C4-2B (cell line): ENCODE data around the gene GPR31.

Experiments used
- ZFX ChIP-seq: fragments of 450-650 bp; IDR thresholded peaks from 2 replicates; pipeline ENCODE4 v1.6.1; 2017
- TF ChIP-seq, protein P1 (sequence below): fragments of 450-650 bp; conservative IDR thresholded peaks from 2 replicates; pipeline ENCODE4 v1.5.1; 2017; ENCODE audit warnings: mild to moderate bottlenecking

DNA sequence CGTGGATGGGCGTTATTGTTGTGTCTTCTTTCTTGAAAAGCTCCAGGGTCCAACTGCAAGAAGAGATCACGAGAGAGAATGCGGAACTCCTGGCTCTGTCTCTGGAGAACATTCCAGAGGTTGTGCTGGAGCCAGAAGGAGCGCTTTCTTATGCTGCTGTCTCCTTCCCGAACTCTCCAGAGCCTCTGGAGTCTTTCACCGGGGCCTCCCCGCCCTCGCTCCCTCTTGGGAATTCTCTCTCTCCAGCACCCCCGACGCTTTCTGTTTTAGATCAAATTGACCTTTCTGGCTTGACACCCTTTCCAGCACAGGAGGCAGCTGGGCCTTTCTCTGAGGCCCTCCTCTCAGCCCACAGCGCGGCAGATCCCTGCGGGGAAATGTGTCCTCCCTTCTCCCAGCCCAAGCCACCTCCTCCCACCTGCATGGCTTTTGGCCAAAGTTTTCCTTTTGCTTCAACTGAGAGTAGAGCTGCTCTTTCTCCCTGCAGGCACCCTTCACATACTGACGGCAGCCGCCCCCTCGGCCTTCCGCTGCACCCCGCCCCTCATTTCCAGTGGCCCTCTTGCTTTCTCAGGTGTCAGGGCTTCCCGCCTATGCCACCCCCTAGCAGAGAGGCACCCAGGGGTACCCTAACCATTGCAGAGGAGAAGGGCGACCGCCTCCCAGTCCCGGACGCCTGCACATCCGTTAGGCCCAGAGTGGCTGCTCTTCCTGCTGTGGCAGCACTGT, 41.5 kb downstream of the GPR31 start:
- TF ChIP-seq, protein P1, sequence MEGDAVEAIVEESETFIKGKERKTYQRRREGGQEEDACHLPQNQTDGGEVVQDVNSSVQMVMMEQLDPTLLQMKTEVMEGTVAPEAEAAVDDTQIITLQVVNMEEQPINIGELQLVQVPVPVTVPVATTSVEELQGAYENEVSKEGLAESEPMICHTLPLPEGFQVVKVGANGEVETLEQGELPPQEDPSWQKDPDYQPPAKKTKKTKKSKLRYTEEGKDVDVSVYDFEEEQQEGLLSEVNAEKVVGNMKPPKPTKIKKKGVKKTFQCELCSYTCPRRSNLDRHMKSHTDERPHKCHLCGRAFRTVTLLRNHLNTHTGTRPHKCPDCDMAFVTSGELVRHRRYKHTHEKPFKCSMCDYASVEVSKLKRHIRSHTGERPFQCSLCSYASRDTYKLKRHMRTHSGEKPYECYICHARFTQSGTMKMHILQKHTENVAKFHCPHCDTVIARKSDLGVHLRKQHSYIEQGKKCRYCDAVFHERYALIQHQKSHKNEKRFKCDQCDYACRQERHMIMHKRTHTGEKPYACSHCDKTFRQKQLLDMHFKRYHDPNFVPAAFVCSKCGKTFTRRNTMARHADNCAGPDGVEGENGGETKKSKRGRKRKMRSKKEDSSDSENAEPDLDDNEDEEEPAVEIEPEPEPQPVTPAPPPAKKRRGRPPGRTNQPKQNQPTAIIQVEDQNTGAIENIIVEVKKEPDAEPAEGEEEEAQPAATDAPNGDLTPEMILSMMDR: no peak
- no peak for TF ChIP-seq ZFX
